HG03558 (cell line): ENCODE measurements around the gene COL5A1.

Experiments used
- ATAC-seq: cut with Tn5 transposase; IDR thresholded peaks from one replicate; pipeline ENCODE4 v1.9.1; 2021; ENCODE audit warnings: moderate number of reproducible peaks; ENCODE audit not compliant: unreplicated experiment; ENCODE audit errors: extremely low read depth

The COL5A1 gene

GRCh38 chr9:134881313-134881670 is 239.7 kb downstream of the COL5A1 start:
- no peak for ATAC-seq

DNA sequence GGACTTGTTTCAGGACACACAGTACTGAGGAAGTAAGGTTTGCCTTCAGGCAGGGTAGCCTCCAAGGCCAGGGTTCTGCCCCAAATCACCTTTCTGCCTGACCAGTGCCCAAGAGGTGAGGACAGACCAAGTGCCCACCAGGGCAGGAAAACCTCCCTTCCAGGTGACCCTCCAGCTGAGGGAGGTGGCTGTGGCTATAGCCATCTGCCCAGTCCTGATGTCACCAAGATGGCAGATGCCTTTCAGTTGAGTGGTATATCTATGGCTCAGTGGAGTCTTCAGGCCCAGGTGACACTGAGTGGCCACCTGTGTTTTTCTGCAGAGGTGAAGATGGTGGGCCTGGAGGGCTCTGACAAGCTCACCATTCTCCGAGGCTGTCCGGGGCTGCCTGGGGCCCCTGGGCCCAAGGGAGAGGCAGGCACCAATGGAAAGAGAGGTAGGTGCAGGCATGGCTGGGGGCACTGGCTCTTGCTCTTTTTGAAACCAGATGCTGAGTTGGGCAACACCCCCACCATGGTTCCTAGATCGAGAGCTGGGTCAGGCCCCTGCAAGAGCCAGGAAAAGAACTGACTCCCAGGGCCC is 240.7 kb downstream of the COL5A1 start:
- ATAC-seq: no peak

- no peak for ATAC-seq
These were observed 241.6 kb downstream of the COL5A1 start for GRCh38 chr9:134883040-134883782.

DNA sequence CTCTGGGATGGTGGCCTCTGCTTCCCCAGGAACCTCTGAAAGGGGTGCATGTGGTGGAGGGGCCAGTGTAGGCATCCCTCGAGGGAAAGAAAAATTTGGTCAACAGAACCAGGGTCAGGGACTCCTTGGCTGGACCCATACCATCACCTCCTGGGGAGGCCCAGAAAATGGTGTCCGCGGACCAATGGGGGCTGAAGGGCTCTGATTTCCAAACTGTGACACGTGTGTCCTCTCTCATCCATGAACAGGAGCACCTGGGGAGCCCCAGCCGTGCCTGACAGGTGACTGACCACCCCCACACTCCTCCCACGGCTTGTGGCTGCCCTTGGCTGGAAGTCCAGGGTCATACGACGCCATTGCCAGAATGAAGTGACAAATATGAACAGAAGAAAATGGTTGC is 242.9 kb downstream of the COL5A1 start:
- no peak for ATAC-seq

DNA sequence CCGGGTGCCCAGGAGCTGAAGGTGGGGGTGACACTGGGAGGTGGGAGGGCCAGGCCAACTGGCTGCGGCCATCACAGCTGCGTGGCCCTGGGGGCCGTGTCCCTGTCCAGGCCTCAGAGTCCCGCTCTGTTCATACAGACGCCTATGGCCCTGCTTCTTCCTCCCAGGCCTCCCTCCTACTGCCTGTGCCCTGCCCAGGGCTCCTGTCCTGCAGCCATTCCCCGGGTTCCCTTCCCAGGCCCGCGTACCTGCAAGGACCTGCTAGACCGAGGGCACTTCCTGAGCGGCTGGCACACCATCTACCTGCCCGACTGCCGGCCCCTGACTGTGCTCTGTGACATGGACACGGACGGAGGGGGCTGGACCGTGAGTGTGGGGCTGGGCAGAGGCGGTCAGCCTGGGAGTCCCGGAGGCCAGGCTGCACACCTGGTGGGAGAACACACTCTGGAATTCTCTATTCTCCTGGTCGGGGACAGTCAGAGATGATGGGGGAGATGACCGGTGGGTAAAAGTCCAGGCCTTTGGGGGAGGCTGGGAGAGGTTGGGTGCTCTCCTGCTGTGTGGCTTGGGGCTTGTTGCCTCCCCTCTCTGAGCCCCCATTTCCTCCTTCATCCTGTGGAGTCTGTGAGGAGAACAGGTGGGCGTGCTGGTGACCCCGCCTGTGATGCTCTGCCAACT is 243.5 kb downstream of the COL5A1 start:
- no peak for ATAC-seq

- ATAC-seq: no peak
These were observed 244.2 kb downstream of the COL5A1 start for GRCh38 chr9:134885679-134886412.

GRCh38 chr9:134886413-134886913 is 244.9 kb downstream of the COL5A1 start:
- no peak for ATAC-seq

DNA sequence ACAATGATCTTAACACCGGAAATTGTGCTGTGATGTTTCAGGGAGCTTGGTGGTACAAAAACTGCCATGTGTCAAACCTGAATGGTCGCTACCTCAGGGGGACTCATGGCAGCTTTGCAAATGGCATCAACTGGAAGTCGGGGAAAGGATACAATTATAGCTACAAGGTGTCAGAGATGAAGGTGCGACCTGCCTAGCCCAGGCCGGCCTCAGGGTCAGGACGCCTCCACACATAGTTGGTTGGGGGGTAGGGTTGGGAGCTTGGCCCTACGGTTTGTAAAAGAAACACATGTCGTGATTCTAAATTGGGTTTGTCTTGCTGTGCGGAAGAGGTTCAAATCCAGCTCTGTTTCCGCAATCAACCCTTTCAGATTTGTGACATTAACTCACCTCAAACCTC is 245.6 kb downstream of the COL5A1 start:
- no peak for ATAC-seq

DNA sequence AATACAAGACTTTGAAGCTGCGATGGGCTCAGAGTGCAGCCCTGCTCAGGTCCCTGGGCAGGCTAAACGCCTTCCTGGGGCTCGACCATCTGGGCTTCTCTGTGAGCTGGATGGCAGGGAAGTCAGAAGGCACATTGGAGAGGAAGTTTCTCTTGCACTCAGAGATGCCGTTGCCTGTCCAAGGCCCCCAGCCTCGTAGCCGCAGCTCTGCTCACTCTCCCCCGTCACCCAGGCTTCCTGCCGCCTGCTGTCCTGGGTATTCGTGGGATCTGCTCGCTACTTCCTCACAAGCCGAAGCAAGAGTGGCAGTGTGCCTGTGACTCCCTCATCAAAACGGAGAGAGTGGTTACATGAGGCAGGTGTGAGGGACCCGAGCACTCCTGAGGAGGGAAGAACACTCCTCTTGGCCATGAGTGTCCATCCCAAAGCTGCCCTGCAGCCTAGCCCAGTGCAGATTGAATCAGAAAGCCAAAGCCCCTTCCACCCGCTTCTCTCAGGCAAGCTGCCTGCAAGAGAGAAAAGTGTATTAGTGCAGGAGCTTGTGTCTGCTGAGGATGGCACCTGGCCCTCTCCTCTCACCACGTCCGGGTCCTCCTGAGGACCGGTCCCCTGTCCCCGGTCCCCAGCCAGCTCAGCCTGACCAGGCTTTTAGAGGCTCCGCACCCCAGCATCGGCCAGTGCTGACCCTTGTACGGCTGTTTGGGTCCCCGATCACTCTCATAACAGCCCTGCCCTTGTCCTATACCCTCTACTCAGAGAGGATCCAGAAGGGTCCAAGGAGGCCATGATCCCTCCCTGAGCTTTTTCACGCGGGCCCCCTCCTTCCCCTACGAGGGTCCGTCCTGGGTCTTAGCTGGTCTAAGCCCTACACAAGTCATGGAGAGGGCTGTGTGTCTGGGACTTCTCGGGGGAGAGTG is 246.3 kb downstream of the COL5A1 start:
- ATAC-seq: no peak

DNA sequence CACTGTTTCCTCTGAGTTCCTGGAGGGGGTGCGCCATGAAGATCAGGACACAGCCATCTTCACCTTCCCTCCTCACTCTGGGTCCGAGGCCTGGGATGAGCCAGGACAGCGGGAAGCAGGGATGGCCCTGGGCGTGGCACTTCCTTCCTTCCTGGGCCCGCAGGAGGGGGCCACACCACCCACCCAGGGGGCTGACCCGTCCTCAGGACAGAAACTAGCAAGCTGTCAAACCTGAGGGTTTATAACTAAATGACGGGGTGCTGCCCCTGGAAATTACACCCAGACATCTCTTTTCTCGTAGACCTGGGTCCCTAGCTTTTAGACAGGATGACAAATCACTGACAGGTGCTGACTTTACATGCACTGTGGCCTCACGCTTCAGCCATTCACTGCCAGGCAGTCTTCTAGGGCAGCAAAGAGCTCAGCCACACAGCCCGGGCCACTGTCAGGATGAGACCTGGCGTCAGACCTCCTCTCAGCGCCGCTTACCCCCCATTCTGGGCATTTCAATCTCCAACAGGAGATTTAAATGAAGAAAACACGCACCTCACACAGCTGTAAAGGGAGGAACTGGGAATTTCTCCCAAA is 247.1 kb downstream of the COL5A1 start:
- ATAC-seq: no peak

- ATAC-seq: no peak
These were observed 248.0 kb downstream of the COL5A1 start for GRCh38 chr9:134889386-134890154.

- ATAC-seq: no peak
These were observed 248.5 kb downstream of the COL5A1 start for GRCh38 chr9:134890155-134890495.

GRCh38 chr9:134891053-134891452 is 249.4 kb downstream of the COL5A1 start:
- ATAC-seq: no peak

DNA sequence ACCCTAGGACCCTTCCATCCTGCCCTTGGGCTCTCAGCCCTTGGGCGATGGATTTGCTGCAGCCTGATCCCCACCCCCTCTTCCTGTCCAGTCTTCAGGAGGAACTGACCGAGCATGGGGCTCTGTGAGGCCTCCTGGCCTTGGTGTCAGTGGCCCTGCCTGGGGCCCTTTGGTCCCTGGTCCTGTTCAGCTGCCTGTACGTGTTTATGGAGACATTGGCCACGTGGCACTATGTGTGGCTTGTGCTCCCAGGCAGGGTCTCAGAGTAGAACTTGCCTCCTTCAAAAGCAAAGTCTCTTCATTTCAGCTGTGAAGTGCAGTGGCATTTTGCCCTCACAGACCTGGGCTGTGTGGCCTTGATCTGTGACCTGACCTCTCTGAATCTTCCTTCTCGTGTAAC is 250.1 kb downstream of the COL5A1 start:
- no peak for ATAC-seq

GRCh38 chr9:134892221-134892620 is 250.6 kb downstream of the COL5A1 start:
- no peak for ATAC-seq

- ATAC-seq: no peak
These were observed 251.3 kb downstream of the COL5A1 start for GRCh38 chr9:134892820-134893420.
